Measurements from ENCODE around the gene SSTR3.
"Not testable (repeated sequence)": the region's sequence is repeated elsewhere in the genome, so short reads cannot be mapped to it uniquely, and the experiment has no call there.

The SSTR3 gene

GRCh38 chr22:37240941-37241320 lies 28.7 kb upstream of the SSTR3 start:
- Histone ChIP-seq H3K9me3 (ENCODE audit: control insufficient read depth, low read depth, low read length) (no peaks in the 10 kb centered on the region), H3K36me3 (ENCODE audit: control insufficient read depth, low read depth, low read length) (no peaks in the 10 kb centered on the region), H3K9ac (ENCODE audit: low read length) (no peak overlapping the region), H3K27ac (ENCODE audit: low read length) (no peak overlapping the region), H3K27me3 (ENCODE audit: control insufficient read depth, insufficient read depth, low read length) (no peaks in the 10 kb centered on the region), H3K4me1 (ENCODE audit: control insufficient read depth, low read depth, low read length) (no peaks in the 10 kb centered on the region), H3K4me3 (ENCODE audit: low read length) (no peak overlapping the region)

GRCh38 chr22:37240240-37240940 lies 28.1 kb upstream of the SSTR3 start:
- Histone ChIP-seq H3K4me1 (ENCODE audit: control insufficient read depth, low read depth, low read length) (no peaks in the 10 kb centered on the region), H3K4me3 (ENCODE audit: low read length) (no peak overlapping the region), H3K27ac (ENCODE audit: low read length) (no peak overlapping the region), H3K9ac (ENCODE audit: low read length) (no peak overlapping the region), H3K9me3 (ENCODE audit: control insufficient read depth, low read depth, low read length) (no peaks in the 10 kb centered on the region), H3K36me3 (ENCODE audit: control insufficient read depth, low read depth, low read length) (no peaks in the 10 kb centered on the region), H3K27me3 (ENCODE audit: control insufficient read depth, insufficient read depth, low read length) (no peaks in the 10 kb centered on the region)

- Histone ChIP-seq H3K9me3 (ENCODE audit: control insufficient read depth, low read depth, low read length) (no peaks in the 10 kb centered on the region), H3K4me3 (ENCODE audit: low read length) (no peak overlapping the region), H3K4me1 (ENCODE audit: control insufficient read depth, low read depth, low read length) (no peaks in the 10 kb centered on the region), H3K27ac (ENCODE audit: low read length) (no peak overlapping the region), H3K36me3 (ENCODE audit: control insufficient read depth, low read depth, low read length) (no peaks in the 10 kb centered on the region), H3K9ac (ENCODE audit: low read length) (no peak overlapping the region), H3K27me3 (ENCODE audit: control insufficient read depth, insufficient read depth, low read length) (no peaks in the 10 kb centered on the region)
Measured at GRCh38 chr22:37239336-37240239, 27.3 kb upstream of the SSTR3 start.

- no peaks in the 10 kb centered on the region for H3K9me3 ChIP-seq (ENCODE audit: control insufficient read depth, low read depth, low read length)
- no peak overlapping the region for H3K27ac ChIP-seq (ENCODE audit: low read length)
- H3K27me3 ChIP-seq (ENCODE audit: control insufficient read depth, insufficient read depth, low read length) = no peaks in the 10 kb centered on the region
- H3K36me3 ChIP-seq (ENCODE audit: control insufficient read depth, low read depth, low read length) = no peaks in the 10 kb centered on the region
- H3K4me3 ChIP-seq (ENCODE audit: low read length) = no peak overlapping the region
- H3K9ac ChIP-seq (ENCODE audit: low read length) = no peak overlapping the region
- no peaks in the 10 kb centered on the region for H3K4me1 ChIP-seq (ENCODE audit: control insufficient read depth, low read depth, low read length)
Measured at GRCh38 chr22:37237371-37238268, 25.3 kb upstream of the SSTR3 start.

GRCh38 chr22:37235897-37236607 lies 23.8 kb upstream of the SSTR3 start:
- no peak overlapping the region for H3K27ac ChIP-seq (ENCODE audit: low read length)
- H3K4me3 ChIP-seq (ENCODE audit: low read length) = no peak overlapping the region
- no peak overlapping the region for H3K9ac ChIP-seq (ENCODE audit: low read length)
- no peaks in the 10 kb centered on the region for H3K9me3 ChIP-seq (ENCODE audit: control insufficient read depth, low read depth, low read length)
- H3K36me3 ChIP-seq (ENCODE audit: control insufficient read depth, low read depth, low read length) = no peaks in the 10 kb centered on the region
- H3K4me1 ChIP-seq (ENCODE audit: control insufficient read depth, low read depth, low read length) = no peaks in the 10 kb centered on the region
- no peaks in the 10 kb centered on the region for H3K27me3 ChIP-seq (ENCODE audit: control insufficient read depth, insufficient read depth, low read length)

- Histone ChIP-seq H3K4me1 (ENCODE audit: control insufficient read depth, low read depth, low read length) (no peaks in the 10 kb centered on the region), H3K27ac (ENCODE audit: low read length) (no peak overlapping the region), H3K36me3 (ENCODE audit: control insufficient read depth, low read depth, low read length) (no peaks in the 10 kb centered on the region), H3K9ac (ENCODE audit: low read length) (no peak overlapping the region), H3K27me3 (ENCODE audit: control insufficient read depth, insufficient read depth, low read length) (no peaks in the 10 kb centered on the region), H3K4me3 (ENCODE audit: low read length) (no peak overlapping the region), H3K9me3 (ENCODE audit: control insufficient read depth, low read depth, low read length) (no peaks in the 10 kb centered on the region)
Measured at GRCh38 chr22:37234736-37235711, 22.7 kb upstream of the SSTR3 start.

- Histone ChIP-seq H3K9ac (ENCODE audit: low read length) (no peak overlapping the region), H3K27ac (ENCODE audit: low read length) (no peak overlapping the region)
Measured at GRCh38 chr22:37233751-37234631, 21.7 kb upstream of the SSTR3 start.

GRCh38 chr22:37233371-37233750 lies 21.1 kb upstream of the SSTR3 start:
- not testable (repeated sequence) for H3K27me3 ChIP-seq (ENCODE audit: control insufficient read depth, insufficient read depth, low read length); H3K9me3 ChIP-seq (ENCODE audit: control insufficient read depth, low read depth, low read length); H3K4me1 ChIP-seq (ENCODE audit: control insufficient read depth, low read depth, low read length); H3K9ac ChIP-seq (ENCODE audit: low read length); H3K27ac ChIP-seq (ENCODE audit: low read length); H3K36me3 ChIP-seq (ENCODE audit: control insufficient read depth, low read depth, low read length); H3K4me3 ChIP-seq (ENCODE audit: low read length)

More at GRCh38 chr22:37233751-37234631, 21.7 kb upstream of the SSTR3 start:
- Histone ChIP-seq H3K36me3 (ENCODE audit: control insufficient read depth, low read depth, low read length) (no peaks in the 10 kb centered on the region), H3K9me3 (ENCODE audit: control insufficient read depth, low read depth, low read length) (no peaks in the 10 kb centered on the region), H3K4me3 (ENCODE audit: low read length) (no peak overlapping the region), H3K4me1 (ENCODE audit: control insufficient read depth, low read depth, low read length) (no peaks in the 10 kb centered on the region), H3K27me3 (ENCODE audit: control insufficient read depth, insufficient read depth, low read length) (no peaks in the 10 kb centered on the region)

GRCh38 chr22:37232140-37232998 lies 20.1 kb upstream of the SSTR3 start:
- no peak overlapping the region for H3K4me3 ChIP-seq (ENCODE audit: low read length)
- H3K9me3 ChIP-seq (ENCODE audit: control insufficient read depth, low read depth, low read length) = no peaks in the 10 kb centered on the region
- H3K9ac ChIP-seq (ENCODE audit: low read length) = no peak overlapping the region
- no peaks in the 10 kb centered on the region for H3K27me3 ChIP-seq (ENCODE audit: control insufficient read depth, insufficient read depth, low read length)
- H3K4me1 ChIP-seq (ENCODE audit: control insufficient read depth, low read depth, low read length) = no peaks in the 10 kb centered on the region
- H3K27ac ChIP-seq (ENCODE audit: low read length) = no peak overlapping the region
- H3K36me3 ChIP-seq (ENCODE audit: control insufficient read depth, low read depth, low read length) = no peaks in the 10 kb centered on the region
